ENCODE results near the gene CTPS2. TPM values are rescaled to one million over a fixed set of nuclear protein-coding genes. Genes with fewer than 3 reads are reported as not detected.
"Not testable (repeated sequence)": the region's sequence is repeated elsewhere in the genome, so short reads cannot be mapped to it uniquely, and the experiment has no call there.

The CTPS2 gene
- total RNA-seq, 1 donor = 12.0 TPM

GRCh38 chrX:16725072-16725471 is 12.6 kb upstream of the CTPS2 start:
- DNase-seq (ENCODE audit: low read depth) = no peak
- H3K4me3 ChIP-seq (ENCODE audit: low read depth, low read length) = no peak overlapping the region
- TF ChIP-seq CTCF (IDR thresholded peaks at IDR 0.05; ENCODE audit: insufficient read depth, low read length) = no peak

DNA sequence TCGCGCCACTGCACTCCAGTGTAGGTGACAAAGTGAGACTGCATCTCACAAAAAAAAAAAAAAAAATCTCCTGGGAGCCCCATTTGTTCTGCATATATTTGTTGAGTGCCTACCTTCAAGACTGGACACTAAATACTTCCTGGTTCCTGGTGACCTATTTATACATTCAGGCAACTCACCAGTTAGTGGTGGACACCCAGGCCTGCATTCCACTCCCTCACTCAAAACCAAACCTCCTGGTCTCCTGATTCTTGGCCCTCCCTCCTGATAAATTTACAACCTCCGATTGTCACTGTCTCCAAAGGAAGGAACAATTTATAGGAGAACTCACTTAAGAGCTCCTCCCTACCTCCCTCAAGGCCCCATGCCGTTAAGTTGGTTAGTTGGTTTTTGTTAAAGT is 10.0 kb upstream of the CTPS2 start:
- TF ChIP-seq CTCF (IDR thresholded peaks at IDR 0.05; ENCODE audit: insufficient read depth, low read length) = no peak
- no peak overlapping the region for H3K4me3 ChIP-seq (ENCODE audit: low read depth, low read length)
- no peak for DNase-seq (ENCODE audit: low read depth)

DNA sequence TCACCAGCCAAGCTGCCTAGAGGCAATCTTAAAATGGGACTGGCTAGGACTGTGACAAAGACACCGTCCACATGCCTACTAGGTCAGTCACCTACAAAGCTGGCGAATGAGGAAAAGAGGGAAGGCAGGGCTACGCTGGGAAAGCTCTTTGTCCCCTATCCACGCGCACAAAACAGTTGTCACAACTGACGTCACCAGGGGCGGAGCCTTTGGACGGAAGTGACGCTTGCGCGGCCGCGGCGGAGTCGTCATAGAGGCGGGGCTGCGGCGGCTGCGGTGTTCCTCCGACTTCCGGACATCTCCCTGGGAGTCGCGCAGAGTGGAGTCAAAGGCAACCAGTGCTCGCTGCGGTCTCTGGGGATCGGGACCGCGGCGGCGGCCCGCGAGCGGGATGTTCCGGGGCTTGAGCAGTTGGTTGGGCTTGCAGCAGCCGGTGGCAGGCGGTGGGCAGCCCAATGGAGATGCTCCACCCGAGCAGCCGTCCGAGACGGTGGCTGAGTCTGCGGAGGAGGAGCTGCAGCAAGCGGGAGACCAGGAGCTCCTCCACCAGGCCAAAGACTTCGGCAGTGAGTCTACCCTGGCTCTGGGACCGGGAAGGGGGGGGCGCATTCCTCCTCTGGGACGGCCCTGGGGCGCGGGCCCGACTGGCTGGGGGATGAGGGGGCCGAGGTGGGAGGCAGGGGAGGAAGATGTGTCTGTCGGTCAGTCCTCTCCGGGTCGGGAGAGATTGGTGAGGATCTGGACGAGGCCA is 7.0 kb upstream of the CTPS2 start, which contains the start of gene SYAP1:
SYAP1 (plus strand) TSS at position 279 of the 751 bp plus-strand sequence; CDS start at position 392, 113 bp downstream.
- H3K4me3 ChIP-seq (ENCODE audit: low read depth, low read length) = peak within 1 kb of the TSS; percentile 89
- no peak for TF ChIP-seq CTCF (IDR thresholded peaks at IDR 0.05; ENCODE audit: insufficient read depth, low read length)
- peak; percentile 98 for DNase-seq (ENCODE audit: low read depth)

DNA sequence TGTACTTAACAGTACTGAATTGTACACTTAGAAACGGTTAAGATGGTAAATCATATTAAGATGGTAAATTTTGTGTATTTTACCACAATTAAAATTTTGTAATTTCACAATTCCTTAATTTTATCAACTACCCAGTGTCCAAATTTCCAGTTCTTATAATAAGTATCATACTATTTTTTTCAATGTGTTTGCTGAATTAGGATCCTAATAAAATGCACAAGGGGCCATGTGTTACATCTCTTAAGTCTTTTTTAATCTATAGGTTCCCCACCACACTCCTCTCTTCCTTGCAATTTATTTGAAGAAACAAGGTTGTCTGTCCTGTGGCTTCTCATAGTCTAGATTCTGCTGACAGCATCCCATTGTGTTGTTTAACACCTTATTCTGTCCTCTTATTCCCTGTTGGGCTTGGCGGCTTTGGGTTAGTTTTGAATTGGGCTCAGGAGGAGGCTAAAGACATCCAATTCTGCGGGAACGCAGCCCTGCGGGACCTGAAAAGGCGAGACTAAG is 6.4 kb upstream of the CTPS2 start:
- peak overlapping the region; percentile 89 for H3K4me3 ChIP-seq (ENCODE audit: low read depth, low read length)
- no peak for DNase-seq (ENCODE audit: low read depth)
- TF ChIP-seq CTCF (IDR thresholded peaks at IDR 0.05; ENCODE audit: insufficient read depth, low read length) = no peak

GRCh38 chrX:16716451-16716850 is 4.0 kb upstream of the CTPS2 start:
- H3K4me3 ChIP-seq (ENCODE audit: low read depth, low read length); DNase-seq (ENCODE audit: low read depth): not testable (repeated sequence)

GRCh38 chrX:16715638-16716037 is 3.2 kb upstream of the CTPS2 start:
- H3K4me3 ChIP-seq (ENCODE audit: low read depth, low read length); DNase-seq (ENCODE audit: low read depth): not testable (repeated sequence)

GRCh38 chrX:16714504-16714903 is 2.0 kb upstream of the CTPS2 start:
- H3K4me3 ChIP-seq (ENCODE audit: low read depth, low read length) = no peak overlapping the region
- no peak for DNase-seq (ENCODE audit: low read depth)
- no peak for TF ChIP-seq CTCF (IDR thresholded peaks at IDR 0.05; ENCODE audit: insufficient read depth, low read length)

All from fibroblast of the aortic adventitia (primary cell).